HG03060 (cell line): Measurements from ENCODE around the gene ZNF184.
"Not testable (repeated sequence)": the region's sequence is repeated elsewhere in the genome, so short reads cannot be mapped to it uniquely, and the experiment has no call there.

Source experiments
- ATAC-seq: cut with Tn5 transposase; IDR thresholded peaks from one replicate; pipeline ENCODE4 v1.9.1; 2021; ENCODE audit warnings: low read depth, moderate number of reproducible peaks; ENCODE audit not compliant: unreplicated experiment

The ZNF184 gene

GRCh38 chr6:27426045-27426620, 46.8 kb downstream of the ZNF184 start:
- no peak for ATAC-seq

- not testable (repeated sequence) for ATAC-seq
These were observed 48.1 kb downstream of the ZNF184 start for GRCh38 chr6:27424851-27425250.

- ATAC-seq, result no peak
These were observed 50.1 kb downstream of the ZNF184 start for GRCh38 chr6:27422651-27423332.

GRCh38 chr6:27419363-27419762, 53.5 kb downstream of the ZNF184 start:
- no peak for ATAC-seq

- ATAC-seq, result no peak
These were observed 57.0 kb downstream of the ZNF184 start for GRCh38 chr6:27415898-27416297.

GRCh38 chr6:27414996-27415395, 57.9 kb downstream of the ZNF184 start:
- no peak for ATAC-seq

- ATAC-seq, result no peak
These were observed 58.6 kb downstream of the ZNF184 start for GRCh38 chr6:27414300-27414699.

GRCh38 chr6:27407153-27407814, 65.6 kb downstream of the ZNF184 start:
- no peak for ATAC-seq

- no peak for ATAC-seq
These were observed 66.8 kb downstream of the ZNF184 start for GRCh38 chr6:27406085-27406484.

- no peak for ATAC-seq
These were observed 71.8 kb downstream of the ZNF184 start for GRCh38 chr6:27400877-27401642.
